Ramos (cell line): ENCODE measurements around the gene SRPK3.
"Not testable (repeated sequence)": the region's sequence is repeated elsewhere in the genome, so short reads cannot be mapped to it uniquely, and the experiment has no call there.

Experiments used
- in situ Hi-C: fragments of 300-500 bp; cut with MboI; formaldehyde crosslinking; loops from one replicate; pipeline ENCODE4 v1.14.3; 2022; ENCODE audit warnings: low sequenced_read_pairs; ENCODE audit not compliant: unreplicated experiment

SRPK3 gene

DNA sequence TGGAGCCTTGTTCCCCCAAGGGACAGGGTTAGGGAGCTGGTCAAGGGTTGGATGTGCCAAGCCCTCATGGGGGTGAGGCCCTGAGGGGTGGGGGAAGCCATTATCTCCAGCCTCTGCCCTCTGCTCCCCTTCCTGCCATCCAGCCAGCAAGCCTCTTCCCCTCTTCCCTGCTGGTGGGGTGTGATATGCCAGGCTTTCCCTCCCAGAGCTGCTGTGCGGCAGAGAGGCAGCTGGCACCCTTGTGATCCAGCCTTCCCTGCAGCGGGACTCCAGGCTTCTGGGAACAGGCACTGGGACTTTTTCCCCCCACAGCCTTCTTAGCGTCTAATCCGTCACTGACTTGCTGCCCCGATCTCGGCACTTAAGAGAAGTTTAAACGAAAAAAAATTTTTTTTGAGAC is 19.9 kb downstream of the SRPK3 start:
- in situ Hi-C loops, result no loop called here

DNA sequence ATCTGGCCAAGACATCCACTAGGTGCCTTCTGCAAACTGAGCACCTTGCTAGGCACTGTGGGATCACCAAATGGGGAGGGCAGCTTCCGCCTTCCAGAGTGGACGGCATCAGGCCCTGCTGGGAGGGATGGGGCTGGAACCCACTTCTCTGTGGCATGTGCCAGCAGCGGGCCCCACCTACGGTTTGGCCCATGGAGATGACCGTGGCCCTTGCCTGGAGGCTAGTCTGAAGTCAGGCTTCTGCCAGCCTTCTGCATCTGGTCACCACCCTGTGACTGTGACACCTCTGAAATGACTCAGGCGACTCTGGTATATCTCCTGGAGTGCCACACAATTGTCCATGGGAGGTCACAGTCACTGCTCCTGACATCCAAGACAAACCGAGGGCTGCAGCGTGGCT is 20.8 kb downstream of the SRPK3 start:
- in situ Hi-C loops, result no loop called here

DNA sequence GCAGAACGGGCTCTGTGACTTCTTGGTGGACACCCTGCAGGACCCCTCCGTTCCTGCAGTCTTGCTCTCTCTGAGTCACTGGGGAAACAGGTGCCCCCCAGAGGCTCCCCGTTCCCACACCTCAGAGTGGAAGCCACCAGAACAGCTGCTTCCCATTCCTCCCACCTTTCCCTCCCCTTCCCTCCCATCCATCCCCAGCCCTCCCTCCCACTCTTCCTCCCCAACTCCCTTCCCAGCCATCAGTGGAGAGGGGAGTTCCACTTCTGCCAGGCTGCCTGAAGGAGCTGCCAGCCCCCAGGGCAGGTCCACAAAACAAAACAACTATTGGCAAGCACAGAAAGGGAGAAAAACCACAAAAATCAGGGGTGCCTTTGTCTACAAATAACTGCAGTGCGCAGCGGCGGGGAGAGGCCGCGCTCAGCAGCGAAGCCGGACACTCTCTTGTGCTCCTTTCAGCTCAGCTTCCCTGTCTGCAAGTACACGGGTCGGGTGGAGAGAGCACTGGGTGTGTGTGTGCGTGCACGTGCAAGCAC is 21.7 kb downstream of the SRPK3 start:
- in situ Hi-C loops, result no loop called here

DNA sequence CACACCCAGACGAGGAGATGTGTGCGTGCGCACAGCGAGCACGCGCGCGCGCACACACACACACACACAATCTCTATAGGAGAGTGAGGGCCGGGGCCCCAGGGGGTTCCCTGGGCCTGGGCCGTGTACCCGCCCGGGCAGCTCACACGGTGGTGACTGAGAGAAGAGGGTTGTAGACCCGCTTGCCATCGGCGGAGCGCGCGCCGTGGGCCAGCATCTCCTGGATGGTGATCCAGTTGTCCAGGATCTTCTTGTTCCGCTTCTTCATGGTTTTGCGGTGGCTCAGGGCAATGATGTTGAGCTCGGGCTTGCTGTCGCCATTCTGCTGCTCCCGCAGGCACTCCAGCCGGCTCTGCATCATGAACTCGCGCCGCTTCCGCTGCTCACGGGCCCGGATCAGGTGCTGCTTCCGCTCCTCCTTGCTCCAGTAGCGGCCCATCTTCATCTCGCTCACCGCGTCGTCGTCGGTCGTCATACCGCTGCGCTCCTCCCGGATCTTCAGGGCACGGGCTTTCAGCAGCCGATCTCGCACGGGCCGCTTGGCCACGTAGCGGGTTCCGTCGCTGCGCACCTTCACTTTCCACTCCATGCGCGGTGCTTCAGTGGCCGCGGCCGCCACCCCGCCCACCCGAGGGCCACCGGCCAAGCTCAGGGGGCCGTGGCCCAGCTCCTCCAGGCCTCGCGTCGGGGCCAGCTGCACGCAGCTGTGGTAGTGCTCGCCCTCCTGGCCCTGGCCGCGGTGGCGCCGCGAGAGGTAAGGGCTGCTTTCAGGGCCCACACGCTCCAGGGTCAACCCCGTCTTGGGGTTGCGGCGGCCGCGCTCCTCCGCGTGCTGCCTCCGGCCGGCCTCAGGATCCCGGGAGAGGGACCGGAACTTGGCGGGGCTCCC is 22.6 kb downstream of the SRPK3 start:
- in situ Hi-C loops, result no loop called here

DNA sequence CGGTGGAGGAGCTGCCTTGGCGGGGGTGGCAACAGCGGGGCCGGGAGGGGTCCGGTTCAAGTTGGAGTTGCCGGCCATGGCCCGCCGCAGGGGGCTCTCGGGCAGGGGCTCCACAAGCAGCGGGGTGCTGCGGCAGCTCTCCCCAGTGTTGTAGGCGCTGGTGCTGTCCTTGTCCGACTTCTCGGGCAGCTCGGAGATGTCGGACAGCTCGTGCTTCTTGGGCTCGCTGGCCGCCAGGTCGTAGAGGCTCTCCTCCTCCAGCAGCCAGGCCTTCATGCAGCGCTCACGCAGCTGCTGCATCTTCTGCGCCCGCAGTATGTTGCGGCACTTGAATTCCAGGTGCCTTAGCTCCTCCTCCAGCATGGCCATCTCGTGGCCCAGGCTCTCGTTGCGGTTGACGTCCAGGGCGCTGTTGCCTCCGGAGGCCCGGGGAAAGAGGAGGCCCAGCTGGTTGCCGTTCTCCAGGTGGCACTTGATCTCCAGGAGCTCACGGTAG is 23.3 kb downstream of the SRPK3 start:
- in situ Hi-C loops, result no loop called here

DNA sequence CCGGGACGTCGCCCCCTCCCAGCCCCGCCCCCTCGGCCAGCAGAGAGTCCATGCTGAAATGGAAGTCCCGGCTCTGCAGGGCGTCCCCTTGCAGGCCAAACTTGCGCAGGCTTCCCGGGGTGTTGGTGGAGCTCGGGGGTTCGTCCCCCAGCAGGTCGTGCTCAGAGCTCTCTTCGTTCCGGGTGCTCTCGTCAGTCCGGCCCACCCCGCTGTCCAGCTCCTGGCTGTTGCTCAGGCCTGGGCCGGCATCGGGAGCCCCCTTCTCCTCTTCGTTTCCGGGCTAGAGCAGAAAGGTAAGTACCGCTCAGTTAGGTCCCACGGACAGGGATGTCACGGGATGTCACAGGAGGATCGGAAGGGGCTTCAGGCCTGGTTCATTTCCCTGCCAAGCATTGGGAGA is 23.8 kb downstream of the SRPK3 start:
- in situ Hi-C loops, result no loop called here

DNA sequence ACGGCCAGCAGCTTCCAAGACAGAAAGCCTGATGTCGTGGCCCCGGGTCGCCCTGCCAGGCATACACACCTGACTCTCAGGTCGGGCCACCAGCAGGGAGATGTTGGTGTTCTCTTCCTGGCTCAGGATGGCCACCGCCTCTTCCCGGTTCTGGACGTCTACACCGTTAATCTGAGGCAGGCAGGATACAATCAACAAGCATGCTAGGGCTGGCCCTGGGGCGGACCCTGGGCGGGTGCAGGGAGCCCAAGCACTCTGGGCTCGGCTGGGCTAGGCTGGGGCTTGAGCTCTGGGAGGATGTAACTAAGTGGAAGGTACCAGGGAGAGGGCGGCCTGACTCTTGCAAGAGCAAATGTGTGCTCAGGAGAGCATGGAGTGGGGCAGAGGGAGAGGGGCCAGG is 24.6 kb downstream of the SRPK3 start:
- in situ Hi-C loops, result no loop called here

DNA sequence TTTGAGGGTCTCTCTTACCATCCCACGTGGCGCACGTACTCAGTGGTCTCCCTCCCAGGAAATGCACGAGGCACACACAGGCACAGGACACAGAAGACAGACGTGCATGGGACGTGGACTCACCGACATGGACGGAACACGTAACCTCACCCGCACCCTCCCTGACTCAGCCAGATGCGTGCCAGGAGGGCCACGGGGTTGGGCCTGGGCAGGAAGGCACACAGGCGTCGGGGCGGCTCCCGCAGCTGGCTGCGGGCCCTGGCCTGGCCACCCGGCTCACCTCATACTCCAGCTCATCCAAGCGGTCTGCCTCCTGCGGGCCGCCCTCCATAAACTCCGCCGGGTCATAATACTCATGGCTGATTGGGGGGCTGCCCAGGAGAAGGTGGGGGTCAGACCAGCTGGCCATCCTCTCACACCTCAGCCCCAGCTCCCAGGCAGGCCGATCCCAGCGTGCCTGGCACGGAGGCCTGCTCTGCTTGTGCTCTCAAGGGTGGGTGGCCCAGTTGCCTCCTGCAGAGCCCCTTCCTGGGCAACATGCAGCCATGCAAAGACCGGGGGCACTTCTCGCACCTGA is 26.2 kb downstream of the SRPK3 start:
- in situ Hi-C loops, result no loop called here

DNA sequence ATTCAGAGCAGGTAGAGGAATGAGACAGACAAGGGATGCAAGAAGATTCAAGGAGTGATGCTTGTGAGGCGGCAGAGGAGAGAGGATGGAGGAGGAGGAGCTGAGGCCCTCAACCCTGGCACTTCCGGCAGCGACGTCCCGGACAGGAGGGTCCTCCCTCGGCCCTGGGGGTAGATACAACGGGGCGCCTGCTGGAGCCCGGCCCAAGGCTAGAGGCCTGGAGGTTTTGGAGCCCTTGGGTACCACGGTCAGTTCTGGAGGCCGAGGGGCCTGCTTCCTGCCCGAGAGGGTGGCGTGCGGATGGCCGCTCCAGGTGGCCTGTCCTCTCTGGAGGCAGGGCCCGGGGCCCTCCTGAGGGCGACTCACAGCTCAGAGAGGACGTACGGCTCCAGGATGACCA is 27.1 kb downstream of the SRPK3 start:
- in situ Hi-C loops, result no loop called here

DNA sequence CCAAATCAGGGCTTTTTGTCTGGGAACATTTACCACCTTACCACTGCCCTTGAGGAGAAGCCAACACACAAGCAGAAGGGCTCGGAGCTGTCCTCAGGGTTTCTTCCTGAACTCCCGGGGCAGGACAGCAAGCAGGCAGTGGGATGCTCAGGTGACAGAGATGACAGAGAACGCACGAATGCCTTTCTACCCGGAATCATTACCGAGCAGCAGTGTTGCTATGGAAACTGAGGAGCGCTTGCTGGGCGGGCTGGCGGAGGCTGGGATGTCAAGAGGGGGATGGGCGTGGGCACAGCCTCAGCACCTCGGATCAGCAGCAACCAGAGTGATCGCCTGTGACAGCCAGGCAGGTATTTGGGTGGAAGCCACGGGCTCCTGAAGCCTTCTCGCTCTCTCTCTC is 31.4 kb downstream of the SRPK3 start:
- in situ Hi-C loops, result no loop called here

DNA sequence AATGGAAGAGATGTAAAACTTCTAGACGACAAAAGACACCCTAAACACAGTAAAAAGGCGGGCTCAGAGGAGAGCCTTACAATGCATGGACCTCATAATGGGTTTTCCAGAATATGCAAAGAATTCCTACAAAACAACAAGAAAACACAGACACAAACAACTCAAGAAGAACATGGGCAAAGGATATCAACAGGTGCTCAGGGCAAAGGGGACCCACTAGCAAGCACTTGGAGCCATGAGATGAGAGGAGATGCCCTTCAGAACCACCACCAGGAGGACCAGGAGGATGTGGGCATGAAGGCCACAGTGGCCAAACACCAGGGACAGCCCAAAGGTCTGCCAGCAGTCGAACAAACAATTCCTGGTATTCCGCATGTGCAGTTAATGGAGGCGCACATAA is 32.3 kb downstream of the SRPK3 start:
- in situ Hi-C loops, result no loop called here

DNA sequence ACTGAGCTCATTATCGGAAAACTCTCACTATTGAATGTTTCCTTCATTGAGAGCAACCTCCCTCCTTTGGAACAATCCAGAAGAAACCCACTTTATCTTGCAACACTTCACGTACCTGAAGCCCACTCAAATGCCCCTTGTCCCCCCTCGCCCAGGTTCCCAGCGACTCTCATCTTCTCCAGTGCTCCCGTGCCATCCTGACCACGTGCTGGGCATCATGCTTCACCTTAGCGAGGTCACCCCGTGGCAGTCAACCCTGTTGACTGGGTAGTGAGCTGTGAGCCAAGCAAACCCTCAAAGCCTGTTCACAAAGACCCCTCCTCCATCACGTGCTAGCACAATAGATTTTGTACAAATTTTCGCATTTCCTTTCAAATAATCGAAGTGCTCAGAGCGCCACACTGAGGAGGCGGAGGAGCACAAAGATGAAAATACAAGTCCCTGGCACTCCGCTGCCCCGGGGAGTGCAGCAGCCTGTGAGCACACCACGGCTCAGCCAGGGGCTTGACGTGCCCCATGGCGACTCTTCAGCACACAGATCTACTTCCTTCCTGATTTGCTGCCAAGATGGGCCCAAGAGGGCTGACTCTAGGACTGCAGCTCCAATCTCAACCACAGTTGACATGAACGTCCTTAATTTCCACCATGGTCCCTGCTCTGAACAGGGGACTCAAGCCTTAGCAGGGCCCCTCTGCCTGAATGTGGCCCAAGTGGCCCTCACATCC is 33.9 kb downstream of the SRPK3 start:
- in situ Hi-C loops, result no loop called here

DNA sequence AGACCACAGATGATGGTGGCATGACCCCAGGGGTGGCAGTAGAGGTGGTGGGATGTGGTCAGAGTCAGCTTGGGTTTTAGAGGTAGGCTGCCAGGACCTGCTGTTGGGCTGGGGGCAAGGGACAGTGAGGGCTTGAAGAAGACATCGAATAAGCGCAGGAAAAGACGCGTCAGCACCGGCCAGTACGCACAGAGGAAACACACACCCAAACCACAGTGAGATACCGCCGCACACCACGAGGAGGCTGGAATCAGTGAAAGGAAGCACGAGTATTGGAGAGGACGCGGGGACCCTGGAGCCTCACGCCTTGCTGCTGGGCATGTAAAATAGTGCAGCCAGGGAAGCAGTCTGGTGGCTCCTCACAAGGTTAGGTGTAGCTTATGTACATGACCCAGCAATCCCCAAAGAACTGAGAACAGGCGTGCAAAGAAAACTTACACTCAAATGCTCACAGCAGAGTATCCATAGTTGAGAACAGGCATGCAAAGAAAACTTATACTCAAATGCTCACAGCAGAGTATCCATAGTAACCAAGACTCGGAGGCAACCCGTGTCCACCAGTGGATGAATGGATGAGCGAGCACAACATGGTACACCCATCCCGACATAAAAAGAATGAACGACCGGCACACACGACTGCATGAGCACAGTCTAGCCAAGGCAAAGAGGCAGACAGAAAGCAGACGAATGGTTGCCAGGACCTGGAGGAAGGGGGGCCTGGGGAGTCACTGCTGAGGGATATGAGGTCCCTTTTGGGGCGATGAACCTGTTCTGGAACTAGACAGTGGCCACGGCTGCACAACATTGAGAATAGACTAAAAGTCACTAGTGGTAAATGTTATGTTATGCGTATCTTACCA is 36.2 kb downstream of the SRPK3 start:
- in situ Hi-C loops, result no loop called here

DNA sequence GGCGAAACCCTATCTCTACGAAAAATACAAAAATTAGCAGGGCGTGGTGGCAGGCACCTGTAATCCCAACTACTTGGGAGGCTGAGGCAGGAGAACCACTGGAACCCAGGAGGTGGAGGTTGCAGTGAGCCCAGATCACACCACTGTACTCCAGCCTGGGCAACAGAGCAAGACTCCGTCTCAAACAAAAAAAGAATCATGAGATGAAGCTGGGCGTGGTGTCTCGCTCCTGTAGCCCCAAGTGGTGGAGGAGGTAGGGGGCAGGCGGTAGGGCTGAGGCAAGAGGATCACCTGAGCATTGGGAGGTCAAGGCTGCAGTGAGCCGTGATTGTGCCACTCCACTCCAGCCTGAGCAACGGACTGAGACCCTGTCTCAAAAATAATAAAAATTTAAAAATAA is 37.2 kb downstream of the SRPK3 start:
- in situ Hi-C loops, result not testable (repeated sequence)

DNA sequence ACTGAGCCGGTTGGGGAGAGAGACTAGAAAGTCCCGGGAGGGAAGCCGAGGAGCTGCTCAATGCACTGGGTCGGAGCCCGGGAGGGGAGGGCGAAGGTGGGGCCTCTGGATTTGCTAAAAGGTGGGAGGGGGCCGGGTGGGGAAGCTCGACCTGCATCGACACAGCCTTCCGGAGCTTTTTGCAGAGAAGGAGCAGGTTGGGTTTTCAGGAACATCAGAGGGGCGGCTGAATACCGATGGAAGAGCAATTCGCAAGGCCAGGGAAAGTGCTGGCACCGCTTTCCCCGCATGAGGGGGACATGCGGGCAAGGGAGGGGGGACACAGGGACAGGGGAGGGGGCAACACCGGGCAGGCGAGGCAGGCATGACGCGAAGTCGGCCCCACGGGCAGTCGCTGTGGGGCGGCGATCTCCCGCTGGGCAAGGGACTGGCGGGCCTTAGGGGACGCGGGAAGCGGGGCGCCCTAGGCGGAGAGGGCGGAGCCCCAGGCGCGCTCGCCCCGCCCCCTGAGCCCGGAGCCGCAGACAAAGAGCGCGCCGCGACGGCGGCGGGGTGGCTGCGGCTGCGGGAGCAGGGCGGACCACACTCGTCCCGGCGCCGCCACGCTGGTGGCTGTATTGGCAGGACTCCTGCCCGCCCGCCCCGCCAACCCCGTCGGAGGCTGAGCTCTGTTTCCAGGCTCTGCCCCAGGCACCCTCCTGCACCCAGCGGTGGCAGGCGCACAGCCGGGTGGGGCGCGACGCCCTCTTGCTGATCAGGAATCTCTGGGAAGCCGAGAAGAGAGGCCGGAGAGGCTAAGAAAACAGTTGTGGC is 37.9 kb downstream of the SRPK3 start:
- in situ Hi-C loops, result no loop called here

DNA sequence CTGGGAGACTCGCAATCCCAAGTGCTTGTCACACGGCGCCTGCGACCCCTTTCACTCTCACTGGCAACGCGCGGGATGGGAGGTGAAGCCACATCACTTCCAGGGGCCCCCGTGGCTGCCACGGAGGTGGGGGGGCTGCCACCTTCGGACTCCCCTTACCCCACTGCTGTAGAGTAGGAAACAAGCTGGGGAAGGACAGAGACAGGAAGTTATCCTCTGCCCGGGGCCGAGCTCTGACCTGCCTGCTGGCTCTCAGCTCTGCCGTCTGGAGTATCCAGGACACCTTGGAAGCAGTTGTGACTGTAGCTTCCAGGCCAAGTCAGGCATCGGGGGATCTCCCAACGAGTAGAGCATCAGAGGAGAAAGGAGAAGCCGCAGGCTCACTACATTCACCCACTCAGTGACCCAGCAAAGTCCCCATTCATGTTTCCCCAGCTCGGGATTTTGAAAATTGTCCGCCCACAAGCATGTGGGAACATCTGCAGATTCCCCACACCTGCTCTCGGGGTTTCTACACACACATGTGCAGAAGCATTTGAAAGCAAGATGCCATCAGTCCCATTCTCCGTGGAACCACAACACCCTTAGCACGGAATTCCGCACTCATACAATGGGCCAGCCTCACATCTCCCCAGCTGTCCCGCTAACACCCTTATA is 38.7 kb downstream of the SRPK3 start:
- in situ Hi-C loops, result no loop called here

DNA sequence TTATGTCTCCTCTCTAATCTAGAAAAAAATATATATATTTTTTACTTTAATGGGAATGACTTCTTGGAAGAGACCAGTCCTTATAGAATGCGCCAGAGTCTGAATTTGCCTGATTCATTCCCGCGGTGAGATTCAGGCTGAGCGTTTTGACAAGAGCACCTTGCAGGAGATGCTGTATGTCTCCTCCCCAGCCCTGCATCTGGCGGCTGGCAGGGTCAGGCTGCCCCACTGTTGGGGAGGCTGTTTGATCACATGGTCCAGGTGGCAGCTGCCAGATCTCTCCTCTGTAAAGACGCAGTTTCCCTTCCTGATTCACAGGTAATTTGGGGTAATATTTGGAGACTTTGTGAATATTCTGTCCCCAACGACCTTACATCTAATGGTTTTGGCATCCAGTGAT is 39.8 kb downstream of the SRPK3 start:
- in situ Hi-C loops, result no loop called here

DNA sequence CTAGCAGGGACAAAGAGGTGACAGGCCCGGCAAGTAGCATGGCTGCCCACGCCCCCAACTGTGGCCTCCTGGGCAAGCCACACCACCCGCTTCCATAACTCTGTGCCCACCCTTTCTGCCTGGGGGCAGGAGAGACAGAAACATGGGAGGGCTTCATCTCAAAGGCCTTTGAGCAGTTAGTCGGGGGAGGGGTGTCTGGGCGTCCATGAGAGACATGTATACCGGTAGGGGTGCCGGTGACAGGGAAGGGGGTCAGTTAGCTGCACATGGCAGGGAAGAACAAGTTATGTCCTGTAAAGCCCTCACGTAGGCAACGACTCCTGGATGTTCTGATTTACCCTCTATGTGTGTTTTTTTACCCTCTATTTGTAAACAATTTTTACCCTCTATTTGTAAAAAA is 40.2 kb downstream of the SRPK3 start:
- in situ Hi-C loops, result no loop called here

DNA sequence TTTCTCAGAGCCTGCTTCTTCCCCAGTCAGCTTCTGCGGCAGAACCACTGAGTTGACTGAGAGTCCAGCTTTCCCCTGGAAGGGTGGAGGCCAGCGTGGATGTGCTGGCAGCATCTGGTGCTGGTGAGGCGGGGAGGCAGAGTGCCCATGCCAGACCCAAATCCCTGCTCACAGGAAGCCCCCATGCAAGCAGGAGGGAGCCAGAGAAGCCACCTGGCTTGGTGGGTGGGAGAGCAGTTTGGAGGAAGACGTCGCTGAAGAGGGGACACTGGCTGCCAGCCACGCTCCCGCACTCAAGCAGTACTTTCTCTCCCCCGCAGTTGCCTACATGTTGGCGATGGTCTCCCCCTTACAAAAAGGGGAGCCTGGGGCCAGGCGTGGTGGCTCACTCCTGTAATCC is 43.5 kb downstream of the SRPK3 start:
- in situ Hi-C loops, result no loop called here
